WTC11 (cell line): ENCODE data around the gene KAZN.

Experiments used
- AR ChIP-seq: fragments of 250-450 bp; sonication (Bioruptor Pico); IDR thresholded peaks from 2 replicates; pipeline ENCODE4 v1.9.0; 2021; ENCODE audit warnings: mild to moderate bottlenecking
- ATF2 ChIP-seq: sonication (generic); formaldehyde crosslinking; IDR thresholded peaks from 2 replicates; pipeline ENCODE4 v1.8.1; 2022; ENCODE audit warnings: low read depth, missing genetic modification reagents, borderline replicate concordance
- CTCF ChIP-seq: fragments of 200-600 bp; IDR thresholded peaks from 2 replicates; pipeline ENCODE4 v1.8.0; 2022; ENCODE audit warnings: antibody characterized with exemption
- ESRRA ChIP-seq: sonication (generic); formaldehyde crosslinking; IDR thresholded peaks from 2 replicates; pipeline ENCODE4 v1.8.1; 2022; ENCODE audit warnings: mild to moderate bottlenecking, missing genetic modification reagents, borderline replicate concordance
- GTF2I ChIP-seq: fragments of 250-450 bp; sonication (Bioruptor Pico); conservative IDR thresholded peaks from 2 replicates; pipeline ENCODE4 v1.4.0; 2021; ENCODE audit warnings: mild to moderate bottlenecking
- HMGXB4 ChIP-seq: sonication (generic); formaldehyde crosslinking; IDR thresholded peaks from 2 replicates; pipeline ENCODE4 v1.8.1; 2023; ENCODE audit warnings: mild to moderate bottlenecking, moderate library complexity, missing genetic modification reagents
- MAX ChIP-seq: sonication (generic); formaldehyde crosslinking; IDR thresholded peaks from 2 replicates; pipeline ENCODE4 v1.8.0; 2022; ENCODE audit warnings: mild to moderate bottlenecking, missing genetic modification reagents
- NFYB ChIP-seq: sonication (generic); formaldehyde crosslinking; conservative IDR thresholded peaks from 2 replicates; pipeline ENCODE4 v1.8.0; 2022; ENCODE audit warnings: low read depth, missing genetic modification reagents
- NR2C2 ChIP-seq: sonication (generic); formaldehyde crosslinking; IDR thresholded peaks from 2 replicates; pipeline ENCODE4 v1.8.0; 2022; ENCODE audit warnings: mild to moderate bottlenecking, missing genetic modification reagents
- ZBTB43 ChIP-seq: sonication (generic); formaldehyde crosslinking; IDR thresholded peaks from 2 replicates; pipeline ENCODE4 v1.8.1; 2023; ENCODE audit warnings: mild to moderate bottlenecking, missing genetic modification reagents
- ZMAT4 ChIP-seq: fragments of 250-450 bp; sonication (Bioruptor Pico); IDR thresholded peaks from 2 replicates; pipeline ENCODE4 v1.9.0; 2021; ENCODE audit warnings: mild to moderate bottlenecking
- ZNF263 ChIP-seq: sonication (generic); formaldehyde crosslinking; IDR thresholded peaks from 2 replicates; pipeline ENCODE4 v1.8.1; 2022; ENCODE audit warnings: low read depth, mild to moderate bottlenecking, moderate library complexity, missing genetic modification reagents
- ZSCAN18 ChIP-seq: fragments of 250-450 bp; sonication (Bioruptor Pico); IDR thresholded peaks from 2 replicates; pipeline ENCODE4 v2.1.2; 2022; ENCODE audit warnings: mild to moderate bottlenecking, moderate library complexity

GRCh38 chr1:14800014-14800413 lies 201.5 kb downstream of the KAZN start:
- TF ChIP-seq ZBTB43 (CRISPR knock-in tag), result no peak
- no peak for TF ChIP-seq CTCF
- TF ChIP-seq ESRRA (CRISPR knock-in tag), result no peak
- TF ChIP-seq MAX (CRISPR knock-in tag), result no peak
- TF ChIP-seq ATF2 (CRISPR knock-in tag), result no peak
- no peak for TF ChIP-seq HMGXB4 (CRISPR knock-in tag)
- no peak for TF ChIP-seq ZNF263 (CRISPR knock-in tag)
- TF ChIP-seq NFYB (CRISPR knock-in tag), result no peak
- no peak for TF ChIP-seq AR
- no peak for TF ChIP-seq ZSCAN18 (CRISPR knock-in tag)
- no peak for TF ChIP-seq GTF2I (CRISPR knock-in tag)
- no peak for TF ChIP-seq ZMAT4 (CRISPR knock-in tag)
- TF ChIP-seq NR2C2, result no peak
